A673 (cell line): ENCODE data around the gene CUX1. TPM values are rescaled to one million over a fixed set of nuclear protein-coding genes. Genes with fewer than 3 reads are reported as not detected.

Experiments
- BruUV-seq: library from RNA; stranded (reverse); fragments of 400-500 nt; replicated peaks from 2 replicates; lab custom pipeline; 2021; lab: Mats Ljungman, UMichigan
- CTCF ChIA-PET: fragments of 300-600 bp; sonication (Branson Sonifier 250); formaldehyde crosslinking; loops from one replicate; lab custom pipeline; 2022; ENCODE audit warnings: antibody characterized with exemption; lab: Charles Lee
- POLR2A ChIA-PET: fragments of 300-600 bp; sonication (Branson Sonifier 250); formaldehyde crosslinking; loops from one replicate; lab custom pipeline; 2022; ENCODE audit warnings: antibody characterized with exemption; ENCODE audit not compliant: low non-redundant PET; lab: Charles Lee
- DNase-seq: peaks from one replicate; pipeline ENCODE4 v3.0.0-alpha.2; 2015; ENCODE audit warnings: low spot score
- H3K27ac ChIP-seq: fragments of 200-600 bp; sonication (generic); 2 replicates; pipeline ENCODE4 v1.5.1; 2016; ENCODE audit warnings: mixed run types, low read depth, mild to moderate bottlenecking, mixed read lengths, antibody characterized with exemption, low read length; ENCODE audit not compliant: poor library complexity, severe bottlenecking
- H3K27me3 ChIP-seq: fragments of 200-600 bp; sonication (generic); replicated peaks from 2 replicates; pipeline ENCODE4 v1.6.1; 2017; ENCODE audit warnings: mixed run types, low read depth, mild to moderate bottlenecking, mixed read lengths, antibody characterized with exemption, low read length; ENCODE audit not compliant: insufficient read depth, poor library complexity
- H3K36me3 ChIP-seq: fragments of 200-600 bp; sonication (generic); 2 replicates; pipeline ENCODE4 v1.6.1; 2016; ENCODE audit warnings: mixed run types, mild to moderate bottlenecking, mixed read lengths, antibody characterized with exemption, low read length; ENCODE audit not compliant: insufficient read depth, poor library complexity, severe bottlenecking
- H3K4me1 ChIP-seq: fragments of 200-600 bp; sonication (generic); 2 replicates; pipeline ENCODE4 v1.6.1; 2017; ENCODE audit warnings: mixed run types, mild to moderate bottlenecking, mixed read lengths, antibody characterized with exemption, low read length; ENCODE audit not compliant: insufficient read depth, poor library complexity, severe bottlenecking
- H3K4me3 ChIP-seq: fragments of 200-600 bp; sonication (generic); 2 replicates; pipeline ENCODE4 v1.5.1; 2016; ENCODE audit warnings: low read depth, mixed run types, mild to moderate bottlenecking, mixed read lengths, low read length; ENCODE audit not compliant: poor library complexity, severe bottlenecking
- H3K9me3 ChIP-seq: fragments of 200-600 bp; sonication (generic); 2 replicates; pipeline ENCODE4 v1.6.1; 2016; ENCODE audit warnings: mixed run types, low read depth, mild to moderate bottlenecking, mixed read lengths, antibody characterized with exemption, low read length; ENCODE audit not compliant: poor library complexity, severe bottlenecking
- CTCF ChIP-seq: fragments of 300-800, 200-600 bp; sonication (generic); conservative IDR thresholded peaks from 2 replicates; pipeline ENCODE4 v1.5.1; 2017; ENCODE audit warnings: low read depth, mild to moderate bottlenecking, antibody characterized with exemption, low read length, moderate library complexity, mixed read lengths
- EZH2 ChIP-seq: fragments of 200-600 bp; sonication (generic); IDR thresholded peaks from 2 replicates; pipeline ENCODE4 v1.6.1; 2017; ENCODE audit warnings: borderline replicate concordance, low read depth, mild to moderate bottlenecking, mixed read lengths, antibody characterized with exemption, low read length; ENCODE audit not compliant: poor library complexity, severe bottlenecking
- intact Hi-C: fragments of 100-400 bp; cut with micrococcal nuclease; formaldehyde crosslinking; loops from one replicate; pipeline ENCODE4 v1.10.0; 2022; ENCODE audit not compliant: unreplicated experiment
- total RNA-seq: library from RNA; stranded (reverse); gene quantifications from 2 replicates; pipeline ENCODE4 v1.2.3, GENCODE V29; 2021

The CUX1 gene
- total RNA-seq, 1 experiment from 2014 or later, result 49.4 TPM

- Histone ChIP-seq H3K27ac (no peak overlapping the region), H3K4me3 (no peak overlapping the region), H3K4me1 (no peaks in the 10 kb centered on the region), H3K27me3 (no peaks in the 10 kb centered on the region), H3K36me3 (no peaks in the 10 kb centered on the region), H3K9me3 (no peaks in the 10 kb centered on the region)
- intact Hi-C loops, result no loop called here
- no TSS peak for BruUV-seq
- ChIA-PET POLR2A (no interaction called here), CTCF (no interaction called here)
- no peak for TF ChIP-seq EZH2
- no peak for TF ChIP-seq CTCF
- no peak for DNase-seq
These were observed 180.8 kb downstream of the CUX1 start for GRCh38 chr7:101998029-101998905.

GRCh38 chr7:101998906-101999240 lies 181.4 kb downstream of the CUX1 start:
- CTCF ChIA-PET, result no interaction called here
- no peaks in the 10 kb centered on the region for H3K9me3 ChIP-seq
- TF ChIP-seq CTCF (no peak), EZH2 (no peak)
- no peaks in the 10 kb centered on the region for H3K4me1 ChIP-seq
- BruUV-seq, result no TSS peak
- POLR2A ChIA-PET, result no interaction called here
- no peak overlapping the region for H3K4me3 ChIP-seq
- no peaks in the 10 kb centered on the region for H3K36me3 ChIP-seq
- no peaks in the 10 kb centered on the region for H3K27me3 ChIP-seq
- DNase-seq, result no peak
- intact Hi-C loops, result no loop called here
- H3K27ac ChIP-seq, result no peak overlapping the region

GRCh38 chr7:101999393-101999792 lies 182.0 kb downstream of the CUX1 start:
- Histone ChIP-seq H3K36me3 (no peaks in the 10 kb centered on the region), H3K27ac (no peak overlapping the region), H3K4me3 (no peak overlapping the region), H3K4me1 (no peaks in the 10 kb centered on the region), H3K9me3 (no peaks in the 10 kb centered on the region), H3K27me3 (no peaks in the 10 kb centered on the region)
- no peak for TF ChIP-seq EZH2
- no peak for TF ChIP-seq CTCF
- no peak for DNase-seq
- intact Hi-C loops, result no loop called here
- CTCF ChIA-PET, result no interaction called here
- BruUV-seq, result no TSS peak
- POLR2A ChIA-PET, result no interaction called here
